HCT116 (cell line): ENCODE measurements around the gene RYR2.

Experiments
- CEBPB ChIP-seq: IDR thresholded peaks from 2 replicates; pipeline ENCODE4 v1.6.1; 2012; ENCODE audit warnings: low read depth
- CTCF ChIP-seq, 3 experiments: fragments of 200-600 bp in 1 of 3; sonication (generic) in 1 of 3; IDR thresholded peaks in 2 of 3; conservative IDR thresholded peaks in 1 of 3; 2 replicates each; pipeline ENCODE4 v1.5.1; 2012 to 2017; ENCODE audit warnings: low read depth in 2 of 3, low read length in 2 of 3, antibody characterized with exemption in 1 of 3, borderline replicate concordance in 1 of 3, control low read depth in 1 of 3, mild to moderate bottlenecking in 1 of 3, mixed read lengths in 1 of 3, mixed run types in 1 of 3, moderate library complexity in 1 of 3; ENCODE audit not compliant: insufficient read depth in 1 of 3
- EZH2 ChIP-seq: fragments of 200-600 bp; sonication (generic); IDR thresholded peaks from 2 replicates; pipeline ENCODE4 v1.6.1; 2017; ENCODE audit warnings: antibody characterized with exemption, mixed run types
- EZH2phosphoT487 ChIP-seq: fragments of 200-600 bp; IDR thresholded peaks from 2 replicates; pipeline ENCODE4 v1.6.1; 2018; ENCODE audit warnings: antibody characterized with exemption, borderline replicate concordance
- FOSL1 ChIP-seq: IDR thresholded peaks from 2 replicates; pipeline ENCODE4 v1.6.1; 2012; ENCODE audit warnings: low read depth
- JUND ChIP-seq: IDR thresholded peaks from 2 replicates; pipeline ENCODE4 v1.6.1; 2012
- POLR2A ChIP-seq: IDR thresholded peaks from 2 replicates; pipeline ENCODE4 v1.7.0; 2011; ENCODE audit warnings: borderline replicate concordance; ENCODE audit not compliant: insufficient read depth, insufficient read length; ENCODE audit errors: extremely low read depth
- POLR2AphosphoS5 ChIP-seq: IDR thresholded peaks from 2 replicates; pipeline ENCODE4 v1.6.1; 2011; ENCODE audit warnings: mild to moderate bottlenecking, low read depth, low read length, moderate library complexity
- SIN3A ChIP-seq: IDR thresholded peaks from 2 replicates; pipeline ENCODE4 v1.6.1; 2012; ENCODE audit warnings: low read depth
- SP1 ChIP-seq: IDR thresholded peaks from 2 replicates; pipeline ENCODE4 v1.6.1; 2012; ENCODE audit warnings: low read depth
- TCF7L2 ChIP-seq: IDR thresholded peaks from 2 replicates; pipeline ENCODE4 v1.7.0; 2011; ENCODE audit warnings: borderline replicate concordance, inconsistent platforms; ENCODE audit not compliant: insufficient read depth, insufficient read length; ENCODE audit errors: extremely low read depth
- YY1 ChIP-seq: IDR thresholded peaks from 2 replicates; pipeline ENCODE4 v1.6.1; 2011; ENCODE audit warnings: low read length, low read depth, moderate library complexity, mild to moderate bottlenecking; ENCODE audit not compliant: insufficient replicate concordance; ENCODE audit errors: extremely low read depth
- ZFX ChIP-seq: fragments of 450-650 bp; IDR thresholded peaks from 2 replicates; pipeline ENCODE4 v1.6.1; 2017
- TF ChIP-seq, protein P1 (sequence below): IDR thresholded peaks from 2 replicates; pipeline ENCODE4 v1.6.1; 2012; ENCODE audit warnings: low read depth

DNA sequence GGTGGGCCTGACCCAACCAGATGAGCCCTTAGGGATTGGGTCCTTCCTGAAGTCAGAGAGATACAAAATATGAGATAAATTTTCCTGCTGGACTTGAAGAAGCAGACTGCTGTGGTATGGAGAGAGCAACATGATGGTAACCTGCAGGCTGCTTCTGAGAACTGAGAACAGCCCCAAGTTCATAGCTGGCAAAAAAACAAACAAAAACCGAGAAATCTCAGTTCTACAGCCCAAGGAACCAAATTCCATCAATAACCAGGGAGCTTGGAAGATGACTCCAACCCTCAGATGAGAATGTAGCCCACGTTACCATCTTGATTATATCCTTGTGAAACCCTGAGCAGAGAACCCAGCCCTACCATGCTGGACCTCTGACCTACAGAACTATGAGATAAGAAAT, 532.6 kb downstream of the RYR2 start:
- TF ChIP-seq EZH2 (no peak), CTCF (IDR thresholded peaks at IDR 0.05 in 2 of 3, conservative IDR thresholded peaks at IDR 0.05 in 1 of 3; ENCODE audit: borderline replicate concordance in 1 of 3, insufficient read depth in 1 of 3, low read depth in 2 of 3, low read length in 2 of 3) (no peak), POLR2A (no peak), POLR2AphosphoS5 (no peak), EZH2phosphoT487 (no peak), SIN3A (no peak), TCF7L2 (no peak), FOSL1 (no peak), ZFX (no peak), SP1 (no peak), CEBPB (no peak), YY1 (no peak), JUND (no peak)
- TF ChIP-seq, protein P1, sequence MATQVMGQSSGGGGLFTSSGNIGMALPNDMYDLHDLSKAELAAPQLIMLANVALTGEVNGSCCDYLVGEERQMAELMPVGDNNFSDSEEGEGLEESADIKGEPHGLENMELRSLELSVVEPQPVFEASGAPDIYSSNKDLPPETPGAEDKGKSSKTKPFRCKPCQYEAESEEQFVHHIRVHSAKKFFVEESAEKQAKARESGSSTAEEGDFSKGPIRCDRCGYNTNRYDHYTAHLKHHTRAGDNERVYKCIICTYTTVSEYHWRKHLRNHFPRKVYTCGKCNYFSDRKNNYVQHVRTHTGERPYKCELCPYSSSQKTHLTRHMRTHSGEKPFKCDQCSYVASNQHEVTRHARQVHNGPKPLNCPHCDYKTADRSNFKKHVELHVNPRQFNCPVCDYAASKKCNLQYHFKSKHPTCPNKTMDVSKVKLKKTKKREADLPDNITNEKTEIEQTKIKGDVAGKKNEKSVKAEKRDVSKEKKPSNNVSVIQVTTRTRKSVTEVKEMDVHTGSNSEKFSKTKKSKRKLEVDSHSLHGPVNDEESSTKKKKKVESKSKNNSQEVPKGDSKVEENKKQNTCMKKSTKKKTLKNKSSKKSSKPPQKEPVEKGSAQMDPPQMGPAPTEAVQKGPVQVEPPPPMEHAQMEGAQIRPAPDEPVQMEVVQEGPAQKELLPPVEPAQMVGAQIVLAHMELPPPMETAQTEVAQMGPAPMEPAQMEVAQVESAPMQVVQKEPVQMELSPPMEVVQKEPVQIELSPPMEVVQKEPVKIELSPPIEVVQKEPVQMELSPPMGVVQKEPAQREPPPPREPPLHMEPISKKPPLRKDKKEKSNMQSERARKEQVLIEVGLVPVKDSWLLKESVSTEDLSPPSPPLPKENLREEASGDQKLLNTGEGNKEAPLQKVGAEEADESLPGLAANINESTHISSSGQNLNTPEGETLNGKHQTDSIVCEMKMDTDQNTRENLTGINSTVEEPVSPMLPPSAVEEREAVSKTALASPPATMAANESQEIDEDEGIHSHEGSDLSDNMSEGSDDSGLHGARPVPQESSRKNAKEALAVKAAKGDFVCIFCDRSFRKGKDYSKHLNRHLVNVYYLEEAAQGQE: no peak
